C4-2B (cell line): ENCODE data around the gene PBX4.

ENCODE experiments used
- H3K27ac ChIP-seq: fragments of 450-650 bp; 2 replicates; pipeline ENCODE4 v1.5.1; 2017
- ZFX ChIP-seq: fragments of 450-650 bp; IDR thresholded peaks from 2 replicates; pipeline ENCODE4 v1.6.1; 2017
- TF ChIP-seq, protein P1 (sequence below): fragments of 450-650 bp; conservative IDR thresholded peaks from 2 replicates; pipeline ENCODE4 v1.5.1; 2017; ENCODE audit warnings: mild to moderate bottlenecking

The PBX4 gene

GRCh38 chr19:19545707-19546106 lies 72.8 kb downstream of the PBX4 start:
- H3K27ac ChIP-seq = no peak overlapping the region
- TF ChIP-seq, protein P1, sequence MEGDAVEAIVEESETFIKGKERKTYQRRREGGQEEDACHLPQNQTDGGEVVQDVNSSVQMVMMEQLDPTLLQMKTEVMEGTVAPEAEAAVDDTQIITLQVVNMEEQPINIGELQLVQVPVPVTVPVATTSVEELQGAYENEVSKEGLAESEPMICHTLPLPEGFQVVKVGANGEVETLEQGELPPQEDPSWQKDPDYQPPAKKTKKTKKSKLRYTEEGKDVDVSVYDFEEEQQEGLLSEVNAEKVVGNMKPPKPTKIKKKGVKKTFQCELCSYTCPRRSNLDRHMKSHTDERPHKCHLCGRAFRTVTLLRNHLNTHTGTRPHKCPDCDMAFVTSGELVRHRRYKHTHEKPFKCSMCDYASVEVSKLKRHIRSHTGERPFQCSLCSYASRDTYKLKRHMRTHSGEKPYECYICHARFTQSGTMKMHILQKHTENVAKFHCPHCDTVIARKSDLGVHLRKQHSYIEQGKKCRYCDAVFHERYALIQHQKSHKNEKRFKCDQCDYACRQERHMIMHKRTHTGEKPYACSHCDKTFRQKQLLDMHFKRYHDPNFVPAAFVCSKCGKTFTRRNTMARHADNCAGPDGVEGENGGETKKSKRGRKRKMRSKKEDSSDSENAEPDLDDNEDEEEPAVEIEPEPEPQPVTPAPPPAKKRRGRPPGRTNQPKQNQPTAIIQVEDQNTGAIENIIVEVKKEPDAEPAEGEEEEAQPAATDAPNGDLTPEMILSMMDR = no peak

- no peak overlapping the region for H3K27ac ChIP-seq
- TF ChIP-seq, protein P1 = no peak
- TF ChIP-seq ZFX = no peak
Observed at GRCh38 chr19:19544954-19545591, 73.4 kb downstream of the PBX4 start.

- no peak overlapping the region for H3K27ac ChIP-seq
- TF ChIP-seq, protein P1 = no peak
- TF ChIP-seq ZFX = no peak
Observed at GRCh38 chr19:19544257-19544953, 74.1 kb downstream of the PBX4 start.

DNA sequence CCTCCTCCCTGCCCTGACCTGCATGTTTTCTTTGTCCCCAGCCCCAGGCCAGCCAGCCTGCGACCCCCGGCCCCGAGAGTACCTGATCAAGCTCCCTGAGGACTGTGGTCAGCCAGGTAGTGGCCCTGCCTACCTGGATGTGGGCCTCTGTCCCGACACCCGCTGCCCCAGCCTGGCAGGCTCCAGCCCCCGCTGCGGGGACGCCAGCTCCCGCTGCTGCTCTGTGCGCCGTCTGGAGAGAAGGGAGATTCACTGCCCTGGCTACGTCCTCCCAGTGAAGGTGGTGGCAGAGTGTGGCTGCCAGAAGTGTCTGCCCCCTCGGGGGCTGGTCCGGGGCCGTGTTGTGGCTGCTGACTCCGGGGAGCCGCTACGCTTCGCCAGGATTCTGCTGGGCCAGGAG lies 74.8 kb downstream of the PBX4 start:
- TF ChIP-seq, protein P1 = no peak
- no peak for TF ChIP-seq ZFX
- no peak overlapping the region for H3K27ac ChIP-seq

- no peak overlapping the region for H3K27ac ChIP-seq
- TF ChIP-seq, protein P1 = no peak
- TF ChIP-seq ZFX = no peak
Observed at GRCh38 chr19:19543101-19543500, 75.4 kb downstream of the PBX4 start.

GRCh38 chr19:19542507-19542906 lies 76.0 kb downstream of the PBX4 start:
- no peak overlapping the region for H3K27ac ChIP-seq
- no peak for TF ChIP-seq ZFX

- TF ChIP-seq, protein P1 = no peak
- TF ChIP-seq ZFX = no peak
- no peak overlapping the region for H3K27ac ChIP-seq
Observed at GRCh38 chr19:19541616-19542015, 76.9 kb downstream of the PBX4 start.
